Heart right ventricle (tissue), 16 donors: ENCODE data around the gene SGTA. TPM values are rescaled to one million over a fixed set of nuclear protein-coding genes. Genes with fewer than 3 reads are reported as not detected.

Source experiments
- ATAC-seq, 8 donors: fragments of 200-7000 bp; cut with Tn5 transposase; one replicate each; pipeline ENCODE4 v1.9.1; 2020; ENCODE audit warnings: mild to moderate bottlenecking in 8 of 8, moderate library complexity in 8 of 8, moderate number of reproducible peaks in 1 of 8
- DNase-seq, 2 donors: peaks; one replicate each; pipeline ENCODE4 v3.0.0-alpha.2; 2020
- H3K27ac ChIP-seq, 10 donors: fragments of 200-600 bp; sonication (generic) in 2 of 10; one replicate each; pipeline versions ENCODE4 v1.5.0 to v1.8.0; 2020 to 2022; ENCODE audit warnings: mild to moderate bottlenecking in 3 of 10
- H3K27me3 ChIP-seq, 7 donors: fragments of 200-600 bp; one replicate each; pipeline ENCODE4 v1.8.0; 2021 to 2022; ENCODE audit warnings: mild to moderate bottlenecking in 2 of 7
- H3K36me3 ChIP-seq, 9 donors: fragments of 200-600 bp; sonication (generic) in 1 of 9; one replicate each; pipeline versions ENCODE4 v1.5.0 to v1.8.0; 2020 to 2022; ENCODE audit warnings: mild to moderate bottlenecking in 2 of 9
- H3K4me1 ChIP-seq, 9 donors: fragments of 200-600 bp; sonication (generic) in 1 of 9; one replicate each; pipeline versions ENCODE4 v1.5.0 to v1.8.0; 2020 to 2022; ENCODE audit warnings: mild to moderate bottlenecking in 4 of 9
- H3K4me3 ChIP-seq, 10 donors: fragments of 200-600 bp; sonication (generic) in 2 of 10; one replicate each; pipeline versions ENCODE4 v1.5.0 to v1.8.0; 2020 to 2022; ENCODE audit warnings: mild to moderate bottlenecking in 7 of 10, moderate library complexity in 2 of 10
- H3K9me3 ChIP-seq, 11 donors: fragments of 200-600 bp in 10 of 11; sonication (generic) in 2 of 11; one replicate each; pipeline versions ENCODE4 v1.5.0 to v1.8.0; 2013 to 2022; ENCODE audit warnings: mild to moderate bottlenecking in 2 of 11, control low read depth in 1 of 11, moderate library complexity in 1 of 11
- WGBS, 2 donors: extraction: QIAGEN DNeasy Blood & Tissue Kit; methylation state at CpG; one replicate each; pipeline ENCODE4 v1.1.7; 2013; ENCODE audit warnings: inconsistent platforms in 1 of 2; 5-methylcytosine and 5-hydroxymethylcytosine counted together
- intact Hi-C, 10 donors: fragments of 100-400 bp; cut with DNase I; formaldehyde crosslinking; loops; one replicate each; pipeline versions ENCODE4 v1.11.1 to v1.14.2; 2022
- polyA plus RNA-seq, 2 donors: library from polyadenylated mRNA; stranded (reverse); fragments of 200-250 nt; gene quantifications; one replicate each; pipeline ENCODE4 v1.2.3, GENCODE V29; 2013
- total RNA-seq, 10 donors: library from RNA; stranded (reverse); fragmentation: NEBNext Ultra II Directional in 3 of 10; extraction: Animal tissue kit (Norgen Biotek cat#: 25700) in 3 of 10; gene quantifications; one replicate each; pipeline versions ENCODE4 v1.2.1 to v1.2.4, GENCODE V29; 2021 to 2023
- TF ChIP-seq, protein P1 (sequence below), 9 donors: fragments of 200-600 bp; sonication (generic) in 2 of 9; IDR thresholded peaks; one replicate each; pipeline versions ENCODE4 v1.5.0 to v1.8.0; 2021 to 2022; ENCODE audit warnings: antibody characterized with exemption in 9 of 9, mild to moderate bottlenecking in 5 of 9, moderate library complexity in 1 of 9
- donor health status: Arrhythmogenic right ventricular cardiomyopathy.
- donor health status: ischemic (EF 13 %, LVEDD 7.1; RV severe dilation, severe dysfunction).
- donor health status: healthy with polysubstance abuse.
- donor health status: DM: no; HTN: yes; CAD: no.
- donor health status: DM: no; HTN: no; CAD: no.
- donor health status: ischemic (EF 25% LVEDD 6.9; RV normal size, moderate dysfunction).
- donor health status: ischemic (EF 25% LVEDD 5.7; RV mildly dilated, moderate dysfunction).
- donor health status: healthy.
- donor health status: DM: yes; HTN: yes; CAD: no.
- donor health status: Ischemic cardiomyopathy.
- donor health status: ischemic (EF 35%, LVEDD 5.7; RV mildly dilated, moderate dysfunction).
- donor health status: nonischemic (EF 11% LVEDD 7.7; RV severe dilation, severe dysfunction).
- donor health status: DM: yes; HTN: yes; CAD: no.
- donor health status: PGD.
- donor health status: ischemic (EF 29% LVEDD 5.4; RV normal size, mild dysfunction).
- donor health status: nonischemic (EF 23%, LVEDD 6.1; RV moderate dilation, normal function).

SGTA gene
- total and polyA plus RNA-seq, 12 donors: 52.6 to 102 (median 66.2) TPM

DNA sequence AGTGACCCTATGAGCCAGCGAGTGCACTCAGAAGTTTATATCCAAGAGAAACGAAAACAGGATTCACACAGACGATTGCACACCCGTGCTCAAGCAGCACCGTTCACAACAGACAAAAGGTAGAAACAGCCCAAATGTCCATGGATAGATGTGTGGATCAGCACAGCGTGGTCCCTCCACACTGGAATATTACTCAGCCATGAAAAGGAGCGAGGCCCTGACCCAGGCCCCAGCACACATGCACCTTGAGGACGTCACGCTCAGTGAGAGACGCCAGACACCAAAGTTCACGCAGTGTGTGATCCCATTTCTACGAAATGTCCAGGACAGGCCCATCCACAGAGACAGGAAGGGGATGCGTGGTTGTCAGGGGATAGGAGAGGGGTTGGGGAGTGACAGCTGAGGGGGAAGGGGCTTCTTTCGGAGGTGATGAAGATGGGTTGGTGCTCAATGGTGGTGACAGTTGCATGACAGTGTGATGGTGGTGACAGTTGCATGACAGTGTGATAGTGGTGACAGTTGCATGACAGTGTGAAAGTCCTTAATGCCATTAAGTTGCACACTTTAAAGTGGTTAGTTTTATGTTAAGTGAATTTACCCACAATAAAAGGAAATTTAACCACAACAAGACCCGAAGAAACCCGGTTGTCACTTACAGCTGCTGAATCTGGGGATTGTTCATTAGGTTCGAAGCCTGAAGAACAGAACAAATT is 24.3 kb downstream of the SGTA start:
- TF ChIP-seq, protein P1, sequence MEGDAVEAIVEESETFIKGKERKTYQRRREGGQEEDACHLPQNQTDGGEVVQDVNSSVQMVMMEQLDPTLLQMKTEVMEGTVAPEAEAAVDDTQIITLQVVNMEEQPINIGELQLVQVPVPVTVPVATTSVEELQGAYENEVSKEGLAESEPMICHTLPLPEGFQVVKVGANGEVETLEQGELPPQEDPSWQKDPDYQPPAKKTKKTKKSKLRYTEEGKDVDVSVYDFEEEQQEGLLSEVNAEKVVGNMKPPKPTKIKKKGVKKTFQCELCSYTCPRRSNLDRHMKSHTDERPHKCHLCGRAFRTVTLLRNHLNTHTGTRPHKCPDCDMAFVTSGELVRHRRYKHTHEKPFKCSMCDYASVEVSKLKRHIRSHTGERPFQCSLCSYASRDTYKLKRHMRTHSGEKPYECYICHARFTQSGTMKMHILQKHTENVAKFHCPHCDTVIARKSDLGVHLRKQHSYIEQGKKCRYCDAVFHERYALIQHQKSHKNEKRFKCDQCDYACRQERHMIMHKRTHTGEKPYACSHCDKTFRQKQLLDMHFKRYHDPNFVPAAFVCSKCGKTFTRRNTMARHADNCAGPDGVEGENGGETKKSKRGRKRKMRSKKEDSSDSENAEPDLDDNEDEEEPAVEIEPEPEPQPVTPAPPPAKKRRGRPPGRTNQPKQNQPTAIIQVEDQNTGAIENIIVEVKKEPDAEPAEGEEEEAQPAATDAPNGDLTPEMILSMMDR (IDR thresholded peaks at IDR 0.05): no peak
- Histone ChIP-seq H3K9me3 (no peaks in the 10 kb centered on the region), H3K27me3 (no peaks in the 10 kb centered on the region), H3K4me3 (no peak overlapping the region), H3K4me1 (no peaks in the 10 kb centered on the region), H3K36me3 (peaks cover 0 to 100% (median 84%) of the 10 kb centered on the region in 9 donors), H3K27ac (no peak overlapping the region)
- intact Hi-C loops: loop anchor here in 1 of 10 donors (10.0 kb wide), 1 partner anchor 294 kb away; no protein-coding TSS in a partner anchor
- ATAC-seq: no peak
- WGBS, 2 donors: 95 to 96% methylated on average over 17 of the region's 17 CpGs
- DNase-seq: no peak

DNA sequence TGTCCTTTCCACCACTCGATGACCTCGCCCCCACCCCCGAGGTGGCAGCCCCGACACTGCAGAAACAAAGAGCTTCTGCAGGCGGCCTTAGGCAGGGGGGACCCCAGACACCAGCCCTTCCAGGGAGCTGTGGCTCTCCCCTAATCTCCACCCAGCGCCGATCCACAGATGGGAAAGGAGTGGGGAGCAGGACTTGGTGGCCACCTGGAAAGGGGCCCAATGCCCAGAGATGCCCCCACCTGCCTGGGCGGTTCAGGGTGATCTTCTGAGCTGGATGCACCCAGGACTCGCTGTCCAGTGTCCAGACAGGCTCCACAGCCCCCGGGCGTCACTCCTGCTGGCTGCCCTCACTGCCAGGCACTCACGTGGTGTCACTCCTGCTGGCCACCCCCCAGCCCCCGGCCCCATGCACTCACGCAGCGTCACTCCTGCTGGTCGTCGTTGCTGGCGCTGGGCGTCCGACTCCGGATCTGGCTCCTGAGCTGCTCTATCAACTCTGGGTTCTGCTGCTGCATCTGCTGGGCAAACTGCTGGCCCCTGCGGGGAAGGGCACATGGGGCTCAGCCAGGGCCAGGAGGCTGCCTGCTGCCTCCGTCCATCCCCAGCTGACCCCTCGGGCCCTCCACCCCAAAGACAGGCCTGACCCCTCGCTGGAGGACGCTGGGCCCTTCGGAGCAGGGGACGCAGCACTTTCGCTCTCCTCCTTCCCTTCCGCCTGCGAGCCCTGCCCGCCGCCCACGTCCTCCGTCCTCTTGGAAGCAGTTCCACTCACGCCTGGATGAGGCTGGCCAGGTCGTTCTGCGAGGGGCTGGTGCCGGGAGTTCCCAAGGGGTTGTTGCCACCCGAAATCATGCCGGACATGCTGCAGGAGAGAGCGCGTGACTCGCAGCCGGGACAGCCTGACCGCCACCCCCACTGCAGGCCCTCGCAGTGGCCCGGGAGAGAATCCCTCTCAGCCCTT is 25.9 kb downstream of the SGTA start:
- peaks cover 0 to 93% (median 72%) of the 10 kb centered on the region in 9 donors for H3K36me3 ChIP-seq
- H3K27me3 ChIP-seq: no peaks in the 10 kb centered on the region
- intact Hi-C loops: loop anchor here in 1 of 10 donors (10.0 kb wide), 1 partner anchor 292 kb away; no protein-coding TSS in a partner anchor
- WGBS, 2 donors: 94 to 95% methylated on average over 48 of the region's 48 CpGs
- no peak overlapping the region for H3K27ac ChIP-seq
- DNase-seq: no peak
- no peaks in the 10 kb centered on the region for H3K4me1 ChIP-seq
- H3K4me3 ChIP-seq: no peak overlapping the region
- no peak for ATAC-seq
- TF ChIP-seq, protein P1 (IDR thresholded peaks at IDR 0.05): no peak
- no peaks in the 10 kb centered on the region for H3K9me3 ChIP-seq

DNA sequence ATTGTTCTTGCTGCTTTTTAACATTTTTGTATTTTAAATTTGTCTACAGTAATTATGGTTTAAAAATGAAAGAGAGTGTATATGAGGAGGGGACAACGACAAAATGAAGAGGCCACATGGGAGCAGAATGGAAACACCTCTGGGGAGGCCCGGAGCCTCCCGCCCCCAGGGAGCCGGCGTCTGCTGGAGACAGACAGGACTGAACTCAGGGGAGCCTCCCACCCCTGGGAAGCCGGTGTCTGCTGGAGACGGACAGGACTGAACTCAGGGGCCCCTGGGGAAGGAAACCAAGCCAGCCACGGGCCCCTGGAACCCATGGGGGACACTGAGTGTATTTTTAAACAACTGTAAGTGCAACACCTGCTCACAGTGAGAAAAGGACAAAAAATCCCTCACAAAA is 26.6 kb downstream of the SGTA start:
- no peak for ATAC-seq
- Histone ChIP-seq H3K27ac (no peak overlapping the region), H3K4me1 (no peaks in the 10 kb centered on the region), H3K27me3 (no peaks in the 10 kb centered on the region), H3K9me3 (no peaks in the 10 kb centered on the region), H3K4me3 (no peak overlapping the region), H3K36me3 (peaks cover 0 to 86% (median 67%) of the 10 kb centered on the region in 9 donors)
- TF ChIP-seq, protein P1 (IDR thresholded peaks at IDR 0.05): no peak
- 78 to 82% methylated on average over 8 of the region's 8 CpGs for WGBS, 2 donors
- intact Hi-C loops: loop anchor here in 1 of 10 donors (10.0 kb wide), 1 partner anchor 292 kb away; no protein-coding TSS in a partner anchor
- DNase-seq: no peak

DNA sequence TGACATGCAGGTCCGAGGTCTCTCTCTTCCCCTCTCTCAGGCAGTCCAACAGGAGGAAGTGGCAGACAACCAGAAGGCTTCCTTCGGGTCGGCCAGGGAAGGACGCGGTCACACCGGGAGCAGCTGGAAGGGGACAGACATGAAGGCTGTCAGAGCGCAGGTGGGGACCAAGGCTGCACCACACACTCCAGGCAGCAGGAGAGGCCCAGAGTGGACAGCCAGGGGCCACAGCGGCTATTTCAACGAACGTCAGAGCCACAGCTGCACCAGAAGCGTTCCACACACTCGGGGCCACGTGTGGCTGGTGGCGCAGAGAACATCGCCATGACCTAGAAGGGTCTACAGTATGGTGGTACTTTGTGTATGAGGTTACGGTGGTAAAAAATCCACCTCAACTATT is 27.3 kb downstream of the SGTA start:
- intact Hi-C loops: loop anchor here in 1 of 10 donors (10.0 kb wide), 1 partner anchor 291 kb away; no protein-coding TSS in a partner anchor

More for the DNA sequence above, 27.3 kb downstream of the SGTA start:
- Histone ChIP-seq H3K4me3 (no peak overlapping the region), H3K9me3 (no peaks in the 10 kb centered on the region), H3K36me3 (peaks cover 0 to 79% (median 60%) of the 10 kb centered on the region in 9 donors), H3K27ac (no peak overlapping the region), H3K4me1 (no peaks in the 10 kb centered on the region), H3K27me3 (no peaks in the 10 kb centered on the region)
- TF ChIP-seq, protein P1 (IDR thresholded peaks at IDR 0.05): no peak
- DNase-seq (no peak), ATAC-seq (no peak)
- WGBS, 2 donors: 90 to 93% methylated on average over 16 of the region's 16 CpGs
